ENCODE data around the gene VGF. TPM values are rescaled to one million over a fixed set of nuclear protein-coding genes. Genes with fewer than 3 reads are reported as not detected.
A peak's percentile ranks its signal among the peaks of the same experiment; 100 is the strongest.
"Not testable (repeated sequence)": the region's sequence is repeated elsewhere in the genome, so short reads cannot be mapped to it uniquely, and the experiment has no call there.

The VGF gene
- not detected for total RNA-seq (ENCODE audit: insufficient read depth, low replicate concordance)

DNA sequence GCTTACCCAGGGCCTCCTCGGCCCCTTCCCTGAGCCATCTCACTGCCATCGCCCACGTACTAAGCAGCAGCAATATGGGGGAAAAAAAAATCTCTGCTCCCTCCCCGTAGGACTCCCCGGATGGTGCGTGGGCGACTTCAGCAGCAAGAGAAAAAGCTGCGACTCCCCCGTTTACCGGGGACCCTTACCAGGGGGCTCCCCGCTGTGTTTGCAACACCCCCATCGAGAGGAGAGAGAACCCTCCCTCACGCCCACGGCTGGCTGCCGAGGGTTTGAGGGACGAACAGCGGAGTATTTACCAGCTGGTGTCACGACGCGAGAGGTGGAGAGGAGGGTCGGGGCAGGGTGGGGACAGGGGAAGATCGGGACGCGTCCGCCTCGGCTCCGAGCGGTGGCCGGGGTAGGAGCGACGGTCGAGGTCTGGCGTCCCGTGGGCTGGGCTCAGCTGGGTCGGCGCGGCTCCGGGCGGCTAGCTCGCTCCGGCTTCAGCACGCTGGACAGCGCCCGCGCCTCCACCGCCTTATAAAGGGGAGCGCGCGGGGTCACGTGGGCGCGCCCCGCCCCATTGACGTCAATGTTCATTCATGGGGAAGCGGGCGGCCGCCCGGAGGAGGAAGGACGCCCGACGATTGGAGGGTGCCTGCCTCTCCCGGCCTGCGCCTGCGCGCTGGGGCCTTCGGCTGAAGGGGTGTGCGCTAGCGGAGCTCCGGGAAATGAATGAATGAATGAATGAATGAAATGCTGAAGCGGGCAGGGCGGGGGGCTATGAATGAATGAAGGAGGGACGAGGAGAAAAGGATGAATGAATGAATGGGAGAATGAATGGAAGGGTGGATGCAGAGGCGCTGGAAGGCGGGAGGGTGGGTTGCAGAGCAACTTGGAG lies at the start of gene VGF:
Gene VGF, minus strand, starts transcription at position 495 of the 883 bp plus-strand sequence. CDS start 726 bp downstream, outside the sequence.
- DNase-seq (ENCODE audit: low spot score), result peak; percentile 95

DNA sequence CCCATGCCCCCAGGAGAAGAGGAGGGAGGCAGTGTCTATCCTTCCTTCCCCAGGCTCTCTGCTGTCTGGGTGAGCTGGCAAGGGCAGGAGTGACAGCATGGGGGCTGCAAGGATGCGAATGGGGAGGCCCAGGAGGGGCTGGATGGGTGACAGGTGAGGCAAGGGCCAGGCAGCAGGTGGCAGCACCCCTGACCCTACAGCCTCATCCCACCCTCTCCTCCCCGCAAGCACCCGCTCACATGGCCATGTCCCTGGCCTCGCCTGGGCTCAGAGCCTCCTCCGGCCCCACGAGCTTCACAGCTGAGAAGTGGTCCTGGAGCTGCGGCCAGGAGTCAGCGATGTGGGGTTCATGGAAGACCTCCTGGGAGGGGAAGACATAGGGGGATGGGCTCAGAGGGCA lies 46.6 kb upstream of the VGF start:
- DNase-seq (ENCODE audit: low spot score), result no peak

DNA sequence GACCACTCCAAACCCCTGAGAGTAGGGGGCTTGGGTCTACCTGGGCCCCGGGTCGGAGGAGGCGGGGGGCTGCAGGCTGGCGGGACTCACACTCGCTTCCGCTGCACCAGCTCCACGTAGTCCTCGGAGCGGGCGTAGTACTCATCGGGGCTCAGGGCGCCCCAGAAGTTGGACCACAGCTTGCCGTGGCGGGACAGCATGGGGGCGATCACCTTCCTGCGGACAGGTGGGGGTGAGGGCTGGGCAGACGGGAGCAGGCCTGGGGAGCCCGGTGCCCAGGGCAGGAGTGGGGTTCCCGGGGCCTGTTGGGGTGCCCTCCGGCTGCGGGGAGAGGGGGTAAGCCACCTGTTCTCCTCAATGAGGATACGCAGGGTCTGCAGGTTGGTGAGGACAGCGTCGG lies 46.1 kb upstream of the VGF start:
- DNase-seq (ENCODE audit: low spot score), result no peak

DNA sequence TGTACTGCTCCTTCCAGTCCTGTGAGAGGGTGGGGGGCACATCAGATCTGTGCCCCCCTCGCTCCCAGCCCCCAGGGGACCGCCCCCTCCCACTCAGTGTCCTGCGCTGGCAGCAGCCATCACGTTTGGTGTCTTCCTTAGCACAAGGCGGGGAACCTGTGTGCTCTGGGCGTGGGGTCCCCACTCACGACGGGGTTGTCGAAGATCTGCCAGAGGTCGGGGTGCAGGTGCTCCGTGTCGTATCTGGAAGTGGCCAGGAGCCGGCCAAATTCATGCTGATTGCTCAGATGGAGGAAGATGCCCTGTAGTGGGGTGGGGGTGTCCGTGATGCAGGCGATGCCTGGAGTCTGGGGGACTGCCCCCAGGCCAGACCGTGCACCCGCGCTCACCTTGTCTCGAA lies 44.8 kb upstream of the VGF start:
- no peak for DNase-seq (ENCODE audit: low spot score)

DNA sequence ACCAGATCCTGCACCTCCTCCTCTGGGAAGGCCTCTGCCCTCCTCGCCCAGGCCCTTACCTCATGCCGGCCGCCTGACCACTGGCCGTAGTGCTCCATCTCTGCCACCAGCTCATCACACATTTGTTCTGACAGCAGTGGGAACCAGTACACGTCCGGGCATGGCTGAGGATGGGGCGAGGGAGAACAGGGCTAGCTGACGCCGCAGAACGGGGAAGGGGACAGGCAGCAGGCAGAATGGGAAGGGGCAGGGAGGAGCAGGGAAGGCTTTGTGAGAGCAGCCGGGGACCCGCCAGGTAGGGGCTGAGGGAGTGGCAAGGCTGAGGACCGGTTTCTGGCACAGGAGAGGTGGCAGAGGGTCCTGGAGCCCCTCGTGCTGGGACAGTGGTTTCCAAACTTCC lies 43.4 kb upstream of the VGF start:
- no peak for DNase-seq (ENCODE audit: low spot score)

DNA sequence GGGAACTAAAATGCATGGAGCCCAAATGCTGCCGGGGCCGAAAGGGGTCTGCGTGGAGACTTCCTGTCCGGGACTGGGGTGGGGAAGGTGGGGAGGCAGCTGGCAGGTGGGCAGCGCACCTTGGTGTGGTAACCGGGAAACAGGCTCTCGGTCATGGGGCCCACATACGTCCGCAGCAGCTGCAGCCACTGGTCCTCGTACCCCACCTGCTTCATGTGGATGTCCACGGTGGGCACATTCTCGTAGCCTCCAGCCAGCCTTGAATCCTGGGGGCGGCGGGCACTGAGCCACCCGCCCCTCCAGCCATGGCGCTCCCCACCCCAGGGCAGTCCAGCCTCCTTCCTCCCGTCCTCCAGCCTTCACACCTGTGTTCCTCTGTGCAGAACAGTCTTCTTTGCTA lies 42.1 kb upstream of the VGF start:
- no peak for DNase-seq (ENCODE audit: low spot score)

DNA sequence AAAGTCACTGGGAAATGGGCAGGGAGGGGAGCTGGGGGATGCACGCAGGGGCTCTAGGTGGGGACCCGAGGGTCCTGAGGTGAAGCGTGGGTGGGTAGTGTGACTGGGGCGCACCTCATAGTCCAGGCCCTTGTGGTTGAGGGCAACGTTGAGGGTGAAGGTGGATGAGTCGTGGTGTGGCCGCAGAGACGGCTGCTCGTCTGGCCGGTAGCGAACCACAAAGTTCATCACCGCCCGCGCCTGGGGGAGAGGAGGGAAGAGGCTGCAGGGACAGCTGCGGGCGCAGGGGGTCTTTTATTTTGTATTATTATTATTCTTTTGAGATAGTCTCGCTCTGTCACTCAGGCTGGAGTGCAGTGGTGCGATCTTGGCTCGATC lies 41.3 kb upstream of the VGF start:
- no peak for DNase-seq (ENCODE audit: low spot score)

DNA sequence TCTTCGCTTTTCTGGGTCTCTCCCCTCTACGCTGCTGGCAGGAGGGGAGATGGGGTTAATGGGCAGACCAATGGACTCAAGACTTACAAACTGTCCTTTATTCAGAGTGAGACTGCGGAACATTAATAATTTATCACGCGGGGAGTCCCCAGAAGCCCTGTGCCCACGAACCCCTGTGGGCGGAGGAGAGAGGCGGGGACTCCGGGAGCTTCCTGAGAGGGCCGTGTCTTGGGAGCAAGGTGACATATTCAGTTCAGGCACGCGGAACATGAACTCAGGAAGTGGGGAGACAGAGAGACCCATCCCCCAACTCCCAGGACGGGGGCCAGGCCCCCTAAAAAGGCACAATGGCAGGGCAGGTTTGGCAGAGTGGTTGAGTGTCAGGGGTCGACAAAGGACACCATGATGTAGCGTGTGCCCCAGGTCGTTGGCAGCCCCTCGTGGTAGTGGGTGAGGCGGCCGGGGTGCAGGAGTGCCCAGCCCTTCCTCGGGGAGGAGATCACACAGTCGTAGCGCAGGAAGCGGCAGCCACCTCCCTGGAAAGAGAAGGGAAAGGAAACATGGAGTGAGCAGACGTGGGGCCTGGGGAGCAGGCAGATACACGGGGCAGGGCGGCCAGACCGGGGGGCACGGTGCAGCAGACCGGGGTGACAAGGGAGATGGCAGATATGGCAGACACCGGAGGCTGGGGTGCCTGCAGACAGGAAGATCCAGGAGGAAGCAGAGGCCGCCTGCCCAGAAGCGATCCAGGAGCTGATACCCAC lies 40.7 kb upstream of the VGF start:
- no peak for DNase-seq (ENCODE audit: low spot score)

DNA sequence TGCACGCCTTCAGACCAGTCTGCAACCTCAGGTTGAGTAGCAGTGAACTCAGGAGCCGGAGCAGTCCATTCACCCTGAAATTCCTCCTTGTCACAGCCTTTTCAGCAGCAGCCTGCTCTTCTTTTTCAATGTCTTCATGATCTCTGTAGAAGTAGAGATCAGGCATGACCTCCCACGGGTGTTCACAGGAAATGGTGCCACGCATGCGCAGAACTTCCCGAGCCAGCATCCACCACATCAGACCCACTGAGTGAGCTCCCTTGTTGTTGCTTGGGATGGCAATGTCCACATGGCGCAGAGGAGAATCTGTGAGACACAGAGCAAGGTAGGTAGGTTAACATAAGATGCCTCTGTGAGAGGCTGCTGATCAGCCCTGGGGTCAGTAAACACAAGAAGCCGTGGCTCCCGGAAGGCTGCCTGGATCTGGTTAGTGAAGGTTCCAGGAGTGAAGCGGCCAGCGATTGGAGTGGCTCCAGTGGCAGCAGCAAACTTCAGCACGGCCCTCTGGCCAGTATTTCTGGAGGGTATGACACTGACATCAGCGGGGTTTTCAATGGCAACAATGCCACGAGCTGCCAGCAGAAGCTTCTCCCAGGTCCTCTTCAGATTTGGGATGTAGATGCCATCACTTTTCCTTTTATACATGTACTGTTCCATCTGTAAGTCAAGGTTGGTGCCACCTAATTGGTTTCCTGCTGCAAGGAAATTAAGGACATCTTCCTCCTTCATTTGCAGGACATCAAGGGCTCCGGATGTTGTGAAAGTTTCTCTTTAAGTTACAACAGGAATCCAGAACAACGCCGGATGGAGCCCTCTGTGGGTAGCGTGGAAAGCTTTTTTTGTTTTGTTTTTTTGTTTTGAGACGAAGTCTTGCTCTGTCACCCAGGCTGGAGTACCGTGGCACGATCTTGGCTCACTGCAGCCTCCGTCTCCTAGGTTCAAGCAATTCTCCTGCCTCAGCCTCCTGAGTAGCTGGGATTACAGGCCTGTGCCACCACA lies 38.7 kb upstream of the VGF start:
- not testable (repeated sequence) for DNase-seq (ENCODE audit: low spot score)

DNA sequence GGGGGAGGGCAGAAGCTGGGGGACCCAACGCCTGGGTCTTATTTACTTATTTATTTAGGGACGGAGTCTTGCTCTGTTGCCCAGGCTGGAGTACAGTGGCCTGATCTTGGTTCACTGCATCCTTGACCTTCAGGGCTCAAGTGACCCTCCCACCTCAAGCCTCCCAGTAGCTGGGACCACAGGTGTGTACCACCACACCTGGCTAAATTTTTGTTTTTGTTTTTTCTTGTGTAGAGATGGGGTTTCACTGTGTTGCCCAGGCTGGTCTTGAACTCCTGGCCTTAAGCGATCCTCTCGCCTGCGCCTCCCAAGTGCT lies 37.2 kb upstream of the VGF start:
- no peak for DNase-seq (ENCODE audit: low spot score)

DNA sequence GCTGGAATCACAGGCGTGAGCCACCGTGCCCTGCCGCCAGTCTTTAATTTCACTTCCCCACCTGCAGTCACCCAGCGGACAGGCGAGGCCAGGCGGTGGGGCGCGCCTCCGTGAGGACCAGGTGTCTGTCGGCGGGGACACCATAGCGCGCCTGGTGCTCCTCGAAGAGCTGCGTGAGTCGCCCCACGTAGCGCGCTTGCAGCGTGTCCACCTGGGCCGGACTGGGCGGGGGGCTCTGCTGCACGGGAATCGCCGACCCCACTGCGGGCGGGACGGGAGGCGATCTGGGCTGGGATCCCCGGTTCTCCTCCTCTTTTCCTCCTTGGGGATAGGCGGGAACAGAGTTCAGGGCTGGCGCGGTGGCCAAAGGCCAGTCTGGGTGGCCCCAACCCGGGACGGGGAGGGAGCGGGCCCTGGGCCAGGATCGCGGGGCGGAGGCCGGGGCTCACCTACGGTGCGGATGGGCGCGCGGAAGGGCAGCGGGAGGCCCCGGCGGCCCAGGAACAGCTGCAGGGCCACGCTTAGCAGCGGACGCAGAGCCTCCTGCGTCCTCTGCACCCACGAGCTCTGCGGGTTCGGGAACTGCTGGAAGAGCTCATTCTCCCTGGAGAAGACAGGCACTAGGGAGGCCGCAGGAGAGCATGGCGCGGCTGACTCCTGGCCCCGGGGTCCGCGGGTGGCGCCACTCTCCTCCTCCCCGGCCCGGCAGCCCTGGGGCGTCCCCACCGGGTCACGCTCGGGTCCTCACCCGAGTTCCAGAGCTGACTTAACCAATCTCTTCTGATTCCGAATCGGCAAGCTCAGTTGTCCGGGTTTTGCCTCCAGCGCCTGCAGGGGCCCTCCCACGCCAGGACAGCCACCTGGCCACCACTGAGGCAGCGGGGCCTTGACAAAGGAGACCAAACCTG lies 36.6 kb upstream of the VGF start:
- DNase-seq (ENCODE audit: low spot score), result no peak

DNA sequence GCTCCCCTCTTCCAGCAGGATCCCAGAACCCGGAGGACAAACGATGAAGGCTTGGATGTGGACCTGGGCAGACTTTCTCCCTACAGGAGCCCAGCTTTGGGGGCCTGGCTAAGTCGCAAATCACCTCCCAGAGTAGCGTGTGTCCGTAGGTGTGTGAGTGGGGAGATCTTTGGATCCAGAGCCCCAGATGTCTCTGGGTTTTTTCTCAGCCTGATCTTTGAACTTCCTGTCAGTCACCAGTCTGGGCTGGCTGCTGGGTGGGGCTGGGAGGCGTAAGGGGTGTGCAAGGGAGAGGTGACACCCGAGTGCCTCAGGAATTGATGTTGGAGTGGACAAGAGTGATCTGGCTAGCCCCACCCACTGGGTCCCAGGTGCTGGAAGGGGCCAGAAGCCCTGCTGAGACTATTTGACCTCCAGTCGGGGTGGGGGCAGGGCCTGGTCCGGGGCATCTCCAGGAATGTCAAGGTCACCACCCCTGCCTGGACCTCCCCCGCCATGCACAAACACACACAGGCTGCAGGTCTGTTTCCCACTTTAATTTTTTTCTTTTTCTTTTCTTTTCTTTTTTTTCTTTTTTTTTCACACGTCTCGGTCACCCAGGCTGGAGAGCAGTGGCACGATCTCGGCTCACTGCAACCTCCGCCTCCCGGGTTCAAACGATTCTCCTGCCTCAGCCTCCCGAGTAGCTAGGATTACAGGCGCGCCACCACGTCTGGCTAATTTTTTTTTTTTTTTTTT lies 35.7 kb upstream of the VGF start, which contains the start of gene MOGAT3:
Gene MOGAT3, minus strand, starts transcription at position 175 of the 738 bp plus-strand sequence. CDS start 182 bp downstream, outside the sequence.
- DNase-seq (ENCODE audit: low spot score), result no peak

DNA sequence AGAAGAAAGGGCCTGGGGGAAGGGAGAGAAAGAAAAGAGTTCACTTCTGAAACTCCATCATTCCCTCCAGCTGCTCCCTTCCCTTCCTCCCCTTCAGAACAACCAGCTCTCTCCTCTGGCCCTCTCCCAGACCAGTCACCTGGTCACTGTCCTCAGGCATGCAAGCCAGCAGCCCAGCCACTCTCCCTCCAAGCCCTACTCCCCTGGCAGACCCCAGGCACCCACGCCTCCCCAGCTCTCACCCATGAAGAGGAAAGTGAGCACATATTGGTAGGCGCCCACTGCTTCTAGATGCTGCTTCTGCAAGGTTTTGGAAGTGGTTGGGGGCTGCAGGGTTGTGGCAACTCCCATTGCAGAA lies 35.1 kb upstream of the VGF start:
- no peak for DNase-seq (ENCODE audit: low spot score)

DNA sequence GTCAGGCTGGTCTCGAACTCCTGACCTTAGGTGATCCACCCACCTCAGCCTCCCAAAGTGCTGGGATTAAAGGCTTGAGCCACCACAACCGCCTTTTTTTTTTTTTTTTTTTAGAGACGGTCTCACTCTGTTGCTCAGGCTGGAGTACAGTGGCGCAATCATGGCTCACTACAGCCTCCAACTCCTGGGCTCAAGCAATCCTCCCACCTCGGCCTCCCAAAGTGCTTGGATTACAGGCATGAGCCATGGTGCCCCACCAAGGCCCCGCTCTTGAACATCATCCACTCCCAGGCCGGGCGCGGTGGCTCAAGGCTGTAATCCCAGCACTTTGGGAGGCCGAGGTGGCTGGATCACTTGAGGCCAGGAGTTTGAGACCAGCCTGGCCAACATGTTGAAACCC lies 34.2 kb upstream of the VGF start:
- not testable (repeated sequence) for DNase-seq (ENCODE audit: low spot score)

DNA sequence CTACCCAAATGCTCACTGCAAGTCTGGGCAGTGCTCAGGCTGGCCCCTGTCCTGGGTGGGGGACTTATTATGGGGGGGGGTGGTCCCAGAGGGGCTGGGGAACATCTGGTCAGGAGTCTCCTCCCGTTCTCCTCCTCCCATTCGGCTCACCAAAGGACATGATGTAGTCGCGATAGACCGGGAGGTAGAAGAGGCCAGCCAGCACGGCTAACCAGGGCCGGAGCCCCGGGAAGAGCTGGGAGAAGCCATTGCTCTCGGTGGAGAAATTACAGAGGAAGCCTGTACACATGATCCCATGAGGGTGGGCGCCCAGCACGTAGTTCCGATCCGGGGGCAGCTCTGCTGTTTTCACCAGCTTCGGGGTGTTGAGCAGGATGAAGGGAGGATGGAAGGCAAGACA lies 33.1 kb upstream of the VGF start:
- no peak for DNase-seq (ENCODE audit: low spot score)

DNA sequence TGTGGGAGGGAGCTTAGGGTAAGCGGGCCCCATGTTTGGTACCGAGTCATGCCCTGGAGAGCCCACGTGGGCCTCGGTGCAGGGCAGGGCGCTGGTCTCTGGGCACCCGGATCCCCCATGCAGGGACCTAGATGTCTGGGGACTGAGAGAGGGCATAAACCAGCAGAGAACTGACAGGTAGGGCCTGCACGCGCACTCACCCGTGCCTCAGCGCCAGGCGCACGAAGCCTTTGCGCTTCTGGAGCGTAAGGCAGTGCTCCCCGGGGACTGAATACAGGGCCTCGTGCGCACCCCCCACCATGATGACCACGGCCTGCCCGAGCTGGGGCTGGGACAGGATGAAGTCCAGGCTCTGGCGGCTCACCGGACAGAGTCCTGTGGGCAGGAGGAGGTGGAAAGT lies 32.6 kb upstream of the VGF start:
- DNase-seq (ENCODE audit: low spot score), result no peak

DNA sequence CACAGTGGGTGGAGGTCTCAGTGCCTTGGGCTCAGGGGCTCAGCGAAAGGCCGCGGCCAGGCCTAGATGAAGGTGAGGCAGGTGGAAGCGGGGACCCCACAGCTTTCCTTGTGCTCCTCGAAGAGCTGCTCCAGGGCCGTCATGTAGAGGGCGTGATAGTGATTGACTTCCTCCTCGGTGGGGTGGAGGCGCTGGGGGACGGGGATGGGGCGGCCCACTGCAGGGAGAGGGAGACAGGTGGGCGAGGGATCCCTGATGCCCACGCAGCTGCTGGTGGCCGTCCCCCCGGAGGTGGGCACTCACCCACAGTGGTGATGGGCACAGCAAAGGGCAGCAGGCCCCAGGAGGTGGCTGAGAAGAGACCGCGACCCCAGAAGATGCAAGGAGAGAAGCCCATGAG lies 30.5 kb upstream of the VGF start:
- no peak for DNase-seq (ENCODE audit: low spot score)

DNA sequence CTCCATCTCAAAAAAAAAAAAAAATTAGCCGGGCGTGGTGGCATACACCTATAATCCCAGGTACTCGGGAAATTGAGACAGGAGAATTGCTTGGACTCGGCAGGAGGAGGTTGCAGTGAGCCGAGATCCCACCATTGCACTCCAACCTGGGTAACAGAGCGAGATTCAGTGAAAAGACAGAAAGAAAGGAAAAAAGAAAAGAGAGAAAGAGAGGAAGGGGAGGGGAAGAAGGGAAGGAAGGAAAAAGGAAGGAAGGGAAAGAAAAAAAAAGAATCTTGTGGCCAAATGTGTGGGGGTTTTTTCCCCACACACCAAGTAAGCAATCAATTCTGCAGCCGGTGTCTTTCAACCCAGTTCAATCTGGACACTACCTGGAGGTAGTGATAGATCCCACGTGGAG lies 23.7 kb upstream of the VGF start:
- no peak for DNase-seq (ENCODE audit: low spot score)

DNA sequence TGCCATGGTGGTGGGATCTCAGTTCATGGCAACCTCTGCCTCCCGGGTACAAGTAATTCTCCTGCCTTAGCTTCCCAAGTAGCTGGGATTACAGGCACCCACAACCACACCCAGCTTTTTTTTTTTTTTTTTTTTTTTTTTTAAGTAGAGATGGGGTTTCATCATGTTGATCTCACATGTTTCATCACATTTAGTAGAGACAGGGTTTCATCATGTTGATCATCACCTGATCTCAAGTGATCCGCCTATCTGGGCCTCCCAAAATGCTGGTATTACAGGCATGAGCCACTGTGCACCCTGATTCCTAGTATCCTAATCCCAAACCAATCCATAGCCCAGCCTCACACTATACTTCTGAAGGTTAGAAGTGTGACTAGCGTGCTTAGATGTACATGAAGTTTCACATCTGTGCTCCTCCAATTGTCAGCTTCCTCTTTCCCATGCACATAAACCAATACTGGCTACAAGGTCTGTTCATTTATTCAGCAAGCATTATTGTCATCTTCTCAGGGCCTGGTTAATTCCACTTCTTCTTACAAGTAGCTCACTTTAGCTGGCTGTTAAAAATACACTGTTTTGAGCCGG lies 21.6 kb upstream of the VGF start:
- DNase-seq (ENCODE audit: low spot score), result no peak

DNA sequence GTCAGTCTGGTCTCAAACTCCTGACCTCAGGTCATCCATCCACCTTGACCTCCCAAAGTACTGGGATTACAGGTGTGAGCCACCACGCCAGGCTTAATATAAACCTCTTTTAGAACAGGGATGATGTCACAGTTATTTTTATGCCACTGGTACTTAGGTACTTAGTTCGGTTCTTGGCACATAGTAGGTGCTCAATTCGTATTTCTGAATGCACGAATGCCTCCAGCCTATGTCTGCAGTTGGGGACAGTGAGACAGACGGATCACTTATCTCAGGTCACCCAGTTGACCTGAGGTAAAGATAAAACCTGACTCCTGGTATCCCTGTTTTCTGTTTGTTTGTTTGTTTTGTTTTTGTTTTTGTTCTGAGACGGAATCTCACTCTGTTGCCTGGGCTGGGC lies 20.8 kb upstream of the VGF start:
- no peak for DNase-seq (ENCODE audit: low spot score)
